Bladder microvascular endothelial cell (primary cell): ENCODE results near the gene PPP1CB. TPM values are rescaled to one million over a fixed set of nuclear protein-coding genes. Genes with fewer than 3 reads are reported as not detected.

Experiments used
- total RNA-seq: library from RNA; depleted of rRNA; stranded (reverse); fragments of >200 nt; gene quantifications from 2 replicates; pipeline ENCODE4 v1.2.3, GENCODE V29; 2014

Gene PPP1CB
- total RNA-seq = 78.7 and 105 TPM in 2 replicates

DNA sequence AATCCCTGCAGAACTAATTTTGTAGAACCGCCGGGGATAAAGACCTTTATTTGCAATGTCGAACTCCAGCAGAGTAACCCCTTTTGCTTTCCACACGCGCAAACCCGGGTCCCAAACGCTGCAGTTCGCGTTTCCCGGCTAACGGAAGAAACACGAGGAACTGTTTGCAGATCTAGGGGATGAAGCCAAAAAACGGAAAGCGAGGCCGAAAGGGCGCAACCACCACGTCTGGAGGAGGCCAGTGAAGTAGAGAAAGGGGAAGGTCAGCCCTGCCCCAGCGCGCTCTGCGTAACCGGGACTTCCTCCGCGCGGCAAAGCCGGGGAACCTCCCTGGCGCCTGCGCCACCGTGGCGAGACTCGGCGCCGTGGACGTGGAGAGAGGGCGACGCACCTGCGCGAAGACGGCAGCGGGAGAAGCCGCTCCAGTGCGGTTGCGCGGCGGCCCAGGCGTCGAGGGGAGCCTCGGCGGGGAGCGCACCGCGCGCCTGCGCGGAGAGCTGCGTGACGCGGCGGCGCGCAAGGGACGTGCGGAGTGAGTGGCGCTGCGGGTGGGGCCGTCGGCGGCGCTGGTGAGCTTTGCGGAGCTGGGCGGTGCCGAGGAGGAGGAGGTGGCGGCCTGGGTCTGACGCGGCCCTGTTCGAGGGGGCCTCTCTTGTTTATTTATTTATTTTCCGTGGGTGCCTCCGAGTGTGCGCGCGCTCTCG, at the start of gene PPP1CB:
Gene PPP1CB, plus strand, starts transcription at position 579 of the 704 bp plus-strand sequence. CDS start 295 bp downstream, outside the sequence.

GRCh38 chr2:28810384-28811285, 59.0 kb downstream of the PPP1CB start, which contains the start of gene SPDYA:
SPDYA (plus strand) TSS chr2:28810834; CDS start chr2:28816015, 5,181 bp downstream.

Other genes with a start within 250 kb of the PPP1CB start
- gene SPDYA, start 59.0 kb downstream of the PPP1CB start, total RNA-seq = 0.32 and 1.3 TPM in 2 replicates
- gene TRMT61B, start 118.5 kb downstream of the PPP1CB start, total RNA-seq = 7.9 and 13.5 TPM in 2 replicates
- 38.4 and 110 TPM in 2 replicates for gene WDR43, start 142.8 kb downstream of the PPP1CB start, total RNA-seq
- gene TOGARAM2, start 229.5 kb downstream of the PPP1CB start, total RNA-seq = 0.13 TPM in 1 of 2 replicates, not detected in the other